ENCODE data around the gene IMMP2L.

DNA sequence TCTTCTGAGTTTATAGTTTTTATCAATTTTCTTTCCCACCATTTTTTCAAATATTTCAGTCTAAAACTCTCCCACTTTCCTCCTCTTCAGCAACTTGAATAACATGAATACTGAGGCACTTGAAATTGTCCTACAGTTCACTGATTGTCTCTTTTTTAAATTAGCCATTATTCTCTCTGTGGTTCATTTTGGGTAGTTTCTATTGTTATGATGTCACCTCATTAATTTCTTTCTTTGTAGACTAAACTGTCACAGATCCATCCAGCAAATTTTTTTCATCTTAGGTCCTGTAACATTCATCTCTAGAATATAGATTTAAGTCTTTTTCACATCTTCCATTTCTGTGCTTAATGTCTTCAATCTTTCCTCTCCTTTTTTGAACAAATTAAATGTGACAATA is 326.6 kb downstream of the IMMP2L start:
- no peak for TF ChIP-seq EZH2phosphoT487 (IDR thresholded peaks at IDR 0.05; ENCODE audit: insufficient read depth, low read depth)
- TF ChIP-seq EZH2 (IDR thresholded peaks at IDR 0.05; ENCODE audit: insufficient read depth, poor library complexity, severe bottlenecking) = no peak

Measured in GM23248 (cell line).